GM19397 (cell line): ENCODE measurements around the gene PARVB.

Experiments used
- ATAC-seq: cut with Tn5 transposase; IDR thresholded peaks from one replicate; pipeline ENCODE4 v1.9.1; 2021; ENCODE audit warnings: mild to moderate bottlenecking, moderate library complexity; ENCODE audit not compliant: unreplicated experiment

Gene PARVB

GRCh38 chr22:44194569-44194968 lies 170.5 kb downstream of the PARVB start:
- ATAC-seq: no peak

GRCh38 chr22:44195189-44195871 lies 171.2 kb downstream of the PARVB start:
- no peak for ATAC-seq

- ATAC-seq: no peak
Observed at GRCh38 chr22:44196241-44196640, 172.1 kb downstream of the PARVB start.

- no peak for ATAC-seq
Observed at GRCh38 chr22:44196731-44197131, 172.6 kb downstream of the PARVB start.

GRCh38 chr22:44197271-44197670 lies 173.2 kb downstream of the PARVB start:
- ATAC-seq: no peak

- no peak for ATAC-seq
Observed at GRCh38 chr22:44199164-44199563, 175.1 kb downstream of the PARVB start.

- ATAC-seq: no peak
Observed at GRCh38 chr22:44199866-44200265, 175.8 kb downstream of the PARVB start.

GRCh38 chr22:44200451-44200850 lies 176.3 kb downstream of the PARVB start:
- no peak for ATAC-seq

GRCh38 chr22:44200855-44201550 lies 176.9 kb downstream of the PARVB start:
- no peak for ATAC-seq

- no peak for ATAC-seq
Observed at GRCh38 chr22:44201665-44202064, 177.6 kb downstream of the PARVB start.

- ATAC-seq: no peak
Observed at GRCh38 chr22:44202261-44202789, 178.2 kb downstream of the PARVB start.

GRCh38 chr22:44203203-44203602 lies 179.1 kb downstream of the PARVB start:
- ATAC-seq: no peak

GRCh38 chr22:44204739-44205515 lies 180.8 kb downstream of the PARVB start:
- ATAC-seq: peak; percentile 68

GRCh38 chr22:44205516-44206329 lies 181.6 kb downstream of the PARVB start:
- ATAC-seq: no peak

GRCh38 chr22:44206330-44206645 lies 182.2 kb downstream of the PARVB start:
- no peak for ATAC-seq

GRCh38 chr22:44206696-44207095 lies 182.6 kb downstream of the PARVB start:
- ATAC-seq: no peak

GRCh38 chr22:44207173-44207980 lies 183.3 kb downstream of the PARVB start:
- no peak for ATAC-seq

- no peak for ATAC-seq
Observed at GRCh38 chr22:44207981-44208317, 183.8 kb downstream of the PARVB start.

GRCh38 chr22:44209343-44209742 lies 185.2 kb downstream of the PARVB start:
- no peak for ATAC-seq

- no peak for ATAC-seq
Observed at GRCh38 chr22:44210722-44211121, 186.6 kb downstream of the PARVB start.
